Measurements from ENCODE around the gene ANTXR1.
A peak's percentile ranks its signal among the peaks of the same experiment; 100 is the strongest.

The ANTXR1 gene

DNA sequence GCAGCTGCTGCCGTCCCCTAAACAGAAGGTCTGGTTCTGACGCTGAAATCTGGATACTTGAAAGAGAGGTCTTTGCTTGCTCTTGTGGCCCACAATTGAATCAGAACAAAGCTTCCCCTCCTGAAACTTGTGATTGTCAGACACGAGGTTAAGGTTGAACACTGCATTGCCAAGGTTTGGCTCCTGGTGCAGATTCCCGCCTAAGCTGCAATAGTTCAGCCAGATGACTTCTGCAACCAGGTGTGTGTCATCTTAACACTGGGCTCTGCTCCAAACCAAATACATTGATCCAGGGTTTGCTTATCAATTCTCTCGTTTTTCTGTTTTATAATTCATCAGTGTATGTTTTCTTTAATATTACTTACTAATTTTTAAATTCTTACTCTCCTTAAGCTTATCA is 23.9 kb upstream of the ANTXR1 start:
- TF ChIP-seq CTCF (IDR thresholded peaks at IDR 0.05; ENCODE audit: low read depth, low read length) = no peak
- no peak for DNase-seq (ENCODE audit: extremely low read depth, low read depth)

- DNase-seq (ENCODE audit: extremely low read depth, low read depth) = no peak
- no peak for TF ChIP-seq CTCF (IDR thresholded peaks at IDR 0.05; ENCODE audit: low read depth, low read length)
Measured at GRCh38 chr2:68992341-68992740, 20.6 kb upstream of the ANTXR1 start.

GRCh38 chr2:68992933-68993332 is 20.0 kb upstream of the ANTXR1 start:
- no peak for TF ChIP-seq CTCF (IDR thresholded peaks at IDR 0.05; ENCODE audit: low read depth, low read length)
- DNase-seq (ENCODE audit: extremely low read depth, low read depth) = no peak

DNA sequence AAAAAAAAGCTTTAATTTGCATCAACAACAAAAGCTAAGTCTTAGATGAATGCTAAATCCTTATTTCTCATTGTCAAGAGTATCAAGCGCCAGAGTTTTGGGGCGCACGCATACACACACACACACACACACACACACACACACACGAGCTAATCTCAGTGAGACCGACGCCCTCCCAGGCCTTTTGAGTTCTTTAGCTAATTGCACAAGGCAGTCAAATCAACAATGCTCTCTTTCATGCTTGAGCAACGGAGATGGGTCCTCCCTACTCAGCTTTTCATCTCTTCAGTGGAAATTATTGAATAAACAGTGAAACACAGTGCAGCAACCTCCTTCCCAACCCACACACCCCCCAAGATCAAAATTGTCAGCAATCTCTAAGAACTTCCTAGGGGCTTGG is 19.3 kb upstream of the ANTXR1 start:
- TF ChIP-seq CTCF (IDR thresholded peaks at IDR 0.05; ENCODE audit: low read depth, low read length) = no peak
- DNase-seq (ENCODE audit: extremely low read depth, low read depth) = no peak

GRCh38 chr2:68994864-68995263 is 18.1 kb upstream of the ANTXR1 start:
- peak; percentile 11 for DNase-seq (ENCODE audit: extremely low read depth, low read depth)
- no peak for TF ChIP-seq CTCF (IDR thresholded peaks at IDR 0.05; ENCODE audit: low read depth, low read length)

DNA sequence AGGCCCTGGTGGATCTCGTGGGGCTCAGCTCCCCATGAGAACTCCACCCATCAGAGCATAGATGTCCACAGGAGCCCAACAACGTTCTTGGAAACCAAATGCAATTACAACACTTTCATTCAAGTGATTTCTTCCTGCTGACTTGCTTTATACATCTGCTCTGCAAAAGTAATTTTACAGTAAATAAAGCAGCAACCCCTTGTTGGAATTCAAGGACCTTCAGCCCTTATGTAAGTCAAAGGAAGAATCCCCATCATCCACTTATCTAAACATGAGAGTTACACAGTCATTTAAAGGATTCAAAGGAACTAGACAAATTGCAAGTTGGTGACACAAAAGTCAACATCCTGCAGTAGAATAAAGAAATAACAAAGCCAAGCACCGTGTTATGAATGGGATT is 17.1 kb upstream of the ANTXR1 start:
- no peak for DNase-seq (ENCODE audit: extremely low read depth, low read depth)
- TF ChIP-seq CTCF (IDR thresholded peaks at IDR 0.05; ENCODE audit: low read depth, low read length) = no peak

- DNase-seq (ENCODE audit: extremely low read depth, low read depth) = no peak
- TF ChIP-seq CTCF (IDR thresholded peaks at IDR 0.05; ENCODE audit: low read depth, low read length) = no peak
Measured at GRCh38 chr2:68997401-68997800, 15.6 kb upstream of the ANTXR1 start.
